PC-9 (cell line): Measurements from ENCODE around the gene MAEA. TPM values are rescaled to one million over a fixed set of nuclear protein-coding genes. Genes with fewer than 3 reads are reported as not detected.
A peak's percentile ranks its signal among the peaks of the same experiment; 100 is the strongest.

Experiments used
- BruUV-seq: library from RNA; stranded (reverse); fragments of 400-500 nt; replicated peaks from 2 replicates; lab custom pipeline; 2021; lab: Mats Ljungman, UMichigan
- CTCF ChIA-PET: fragments of 300-600 bp; sonication (Branson Sonifier 250); formaldehyde crosslinking; loops from one replicate; lab custom pipeline; 2022; ENCODE audit warnings: antibody characterized with exemption; lab: Charles Lee
- POLR2A ChIA-PET: fragments of 300-600 bp; sonication (Branson Sonifier 250); formaldehyde crosslinking; loops from one replicate; lab custom pipeline; 2022; ENCODE audit warnings: antibody characterized with exemption; ENCODE audit not compliant: unreplicated experiment; lab: Charles Lee
- DNase-seq, 2 experiments: peaks; one replicate each; pipeline versions ENCODE4 v3.0.0 to v3.0.0-alpha.2; 2015 to 2022; ENCODE audit warnings: mixed read lengths in 1 of 2
- H2AFZ ChIP-seq: fragments of 200-600 bp; sonication (generic); 2 replicates; pipeline ENCODE4 v1.8.1; 2017; ENCODE audit warnings: antibody characterized with exemption
- H3F3A ChIP-seq: fragments of 200-600 bp; sonication (generic); 2 replicates; pipeline ENCODE4 v1.8.1; 2017; ENCODE audit warnings: antibody characterized with exemption, mild to moderate bottlenecking, low read depth; ENCODE audit not compliant: insufficient read depth
- H3K27ac ChIP-seq: fragments of 200-600 bp; sonication (generic); 2 replicates; pipeline ENCODE4 v1.6.1; 2016; ENCODE audit warnings: mixed run types
- H3K27me3 ChIP-seq: fragments of 200-600 bp; sonication (generic); 2 replicates; pipeline ENCODE4 v1.6.1; 2016; ENCODE audit warnings: low read depth, mixed run types; ENCODE audit not compliant: insufficient read depth
- H3K36me3 ChIP-seq: fragments of 200-600 bp; sonication (generic); 2 replicates; pipeline ENCODE4 v1.6.1; 2016; ENCODE audit warnings: low read depth, mixed run types
- H3K4me1 ChIP-seq: fragments of 200-600 bp; sonication (generic); replicated peaks from 2 replicates; pipeline ENCODE4 v1.6.1; 2016; ENCODE audit warnings: mixed run types; ENCODE audit not compliant: insufficient read depth
- H3K4me2 ChIP-seq: fragments of 200-600 bp; sonication (generic); 2 replicates; pipeline ENCODE4 v1.6.1; 2017; ENCODE audit warnings: mixed run types
- H3K4me3 ChIP-seq: fragments of 200-600 bp; sonication (generic); 2 replicates; pipeline ENCODE4 v1.6.1; 2016; ENCODE audit warnings: mixed run types
- H3K79me2 ChIP-seq: fragments of 200-600 bp; sonication (generic); 2 replicates; pipeline ENCODE4 v1.6.1; 2017; ENCODE audit warnings: low read depth, mixed run types
- H3K9me2 ChIP-seq: fragments of 200-600 bp; sonication (generic); 2 replicates; pipeline ENCODE4 v1.8.1; 2017; ENCODE audit warnings: mild to moderate bottlenecking; ENCODE audit not compliant: insufficient read depth
- H3K9me3 ChIP-seq: fragments of 200-600 bp; sonication (generic); 2 replicates; pipeline ENCODE4 v1.8.1; 2016; ENCODE audit warnings: low read depth; ENCODE audit not compliant: insufficient read depth
- H4K20me1 ChIP-seq: fragments of 200-600 bp; sonication (generic); 2 replicates; pipeline ENCODE4 v1.8.1; 2017; ENCODE audit not compliant: insufficient read depth
- CTCF ChIP-seq: fragments of 200-600 bp; sonication (generic); conservative IDR thresholded peaks from 2 replicates; pipeline ENCODE4 v1.6.1; 2017; ENCODE audit warnings: mixed run types, antibody characterized with exemption, mild to moderate bottlenecking, moderate library complexity
- EZH2 ChIP-seq: fragments of 200-600 bp; sonication (generic); IDR thresholded peaks from 2 replicates; pipeline ENCODE4 v1.8.0; 2017; ENCODE audit warnings: antibody characterized with exemption, low read depth
- intact Hi-C: fragments of 100-400 bp; cut with micrococcal nuclease; formaldehyde crosslinking; loops from one replicate; pipeline ENCODE4 v1.10.0; 2022; ENCODE audit not compliant: unreplicated experiment
- total RNA-seq: library from RNA; stranded (reverse); gene quantifications from 2 replicates; pipeline ENCODE4 v1.2.3, GENCODE V29; 2021

Gene MAEA
- total RNA-seq, 1 experiment from 2014 or later, result 79.4 TPM

GRCh38 chr4:1283711-1284110, 6.0 kb upstream of the MAEA start:
- CTCF ChIA-PET, result no interaction called here
- no peak for TF ChIP-seq CTCF
- TF ChIP-seq EZH2, result no peak

GRCh38 chr4:1285151-1285789, 4.4 kb upstream of the MAEA start:
- peaks cover 3% of the 10 kb centered on the region for H3K79me2 ChIP-seq
- no peak for TF ChIP-seq CTCF
- no peak for TF ChIP-seq EZH2
- intact Hi-C loops, result loop anchor here (5.0 kb wide), 1 partner anchor 42 kb away; no protein-coding TSS in a partner anchor
- no peak overlapping the region for H2AFZ ChIP-seq
- no peaks in the 10 kb centered on the region for H4K20me1 ChIP-seq
- no peaks in the 10 kb centered on the region; the same call in 1 of the 2 replicates for H3K9me3 ChIP-seq
- peaks cover 7% of the 10 kb centered on the region; the same call in 1 of the 2 replicates for H3F3A ChIP-seq
- no peaks in the 10 kb centered on the region for H3K9me2 ChIP-seq
- H3K27me3 ChIP-seq, result no peaks in the 10 kb centered on the region
- no peaks in the 10 kb centered on the region for H3K36me3 ChIP-seq
- CTCF ChIA-PET, result no interaction called here
- H3K27ac ChIP-seq, result no peak overlapping the region
- POLR2A ChIA-PET, result no interaction called here
- no TSS peak for BruUV-seq
- H3K4me2 ChIP-seq, result no peak overlapping the region
- DNase-seq, result no peak
- peaks cover 8% of the 10 kb centered on the region for H3K4me1 ChIP-seq
- H3K4me3 ChIP-seq, result no peak overlapping the region

More at GRCh38 chr4:1283711-1284110, 6.0 kb upstream of the MAEA start:
- H3K9me2 ChIP-seq, result no peaks in the 10 kb centered on the region
- POLR2A ChIA-PET, result no interaction called here
- no peak overlapping the region for H3K27ac ChIP-seq
- H3K4me2 ChIP-seq, result no peak overlapping the region
- peaks cover 5% of the 10 kb centered on the region for H3K4me1 ChIP-seq
- H3K27me3 ChIP-seq, result peaks cover 4% of the 10 kb centered on the region; the same call in 1 of the 2 replicates
- H3K79me2 ChIP-seq, result no peaks in the 10 kb centered on the region
- DNase-seq, result no peak
- H2AFZ ChIP-seq, result no peak overlapping the region
- H3F3A ChIP-seq, result peaks cover under 1% of the 10 kb centered on the region; the same call in 1 of the 2 replicates
- no peaks in the 10 kb centered on the region for H3K36me3 ChIP-seq
- BruUV-seq, result no TSS peak
- H4K20me1 ChIP-seq, result no peaks in the 10 kb centered on the region
- H3K9me3 ChIP-seq, result no peaks in the 10 kb centered on the region; the same call in 1 of the 2 replicates
- no peak overlapping the region for H3K4me3 ChIP-seq
- intact Hi-C loops, result no loop called here

- no TSS peak for BruUV-seq
- Histone ChIP-seq H3K9me3 (no peaks in the 10 kb centered on the region; the same call in 1 of the 2 replicates), H3K9me2 (no peaks in the 10 kb centered on the region), H4K20me1 (peaks cover 6% of the 10 kb centered on the region), H3K36me3 (no peaks in the 10 kb centered on the region), H2AFZ (no peak overlapping the region), H3K4me1 (peaks cover 10% of the 10 kb centered on the region), H3K27me3 (no peaks in the 10 kb centered on the region), H3F3A (peaks cover 9% of the 10 kb centered on the region), H3K4me3 (no peak overlapping the region), H3K27ac (no peak overlapping the region), H3K79me2 (peaks cover 10% of the 10 kb centered on the region), H3K4me2 (no peak overlapping the region)
- TF ChIP-seq EZH2 (no peak), CTCF (peak; percentile 29; the same call in 1 of the 2 replicates)
- POLR2A ChIA-PET, result no interaction called here
- intact Hi-C loops, result loop anchor here (5.0 kb wide), 1 partner anchor 41 kb away; no protein-coding TSS in a partner anchor
- CTCF ChIA-PET, result interaction anchor here (0.6 kb wide), 1 partner anchor 148 kb away, joined by 4 read pairs; no protein-coding TSS in a partner anchor
- no peak for DNase-seq
Observed at GRCh38 chr4:1285790-1286553, 3.7 kb upstream of the MAEA start.
